Mesenchymal stem cell (in vitro differentiated cells and primary cell): ENCODE results near the gene CD300E.
A peak's percentile ranks its signal among the peaks of the same experiment; 100 is the strongest.

ENCODE experiments used
- DNase-seq: peaks from one replicate; pipeline ENCODE4 v3.0.0-alpha.2; 2013
- H2AFZ ChIP-seq: one replicate; pipeline ENCODE4 v1.6.1; 2013; ENCODE audit warnings: low read depth, mild to moderate bottlenecking, control low read depth, inconsistent platforms, low read length, moderate library complexity
- H2AK5ac ChIP-seq: 2 replicates; pipeline ENCODE4 v1.6.1; 2013; ENCODE audit warnings: low read length, moderate library complexity, mild to moderate bottlenecking, inconsistent platforms; ENCODE audit not compliant: severe bottlenecking
- H2BK120ac ChIP-seq: one replicate; pipeline ENCODE4 v1.6.1; 2013; ENCODE audit warnings: low read depth, mild to moderate bottlenecking, inconsistent platforms, low read length, moderate library complexity
- H2BK12ac ChIP-seq, 2 experiments: one replicate each; pipeline ENCODE4 v1.6.1; 2013; ENCODE audit warnings: inconsistent platforms in 2 of 2, low read length in 2 of 2, mild to moderate bottlenecking in 2 of 2, moderate library complexity in 2 of 2, control low read depth in 1 of 2
- H2BK15ac ChIP-seq: one replicate; pipeline ENCODE4 v1.6.1; 2013; ENCODE audit warnings: mild to moderate bottlenecking, low read depth, inconsistent platforms; ENCODE audit not compliant: poor library complexity, severe bottlenecking
- H2BK5ac ChIP-seq: 2 replicates; pipeline ENCODE4 v1.6.1; 2013; ENCODE audit warnings: low read depth, mild to moderate bottlenecking, low read length, control low read depth, inconsistent platforms; ENCODE audit not compliant: poor library complexity, severe bottlenecking
- H3K14ac ChIP-seq, 2 experiments: one replicate each; pipeline ENCODE4 v1.6.1; 2013; ENCODE audit warnings: inconsistent platforms in 2 of 2, low read length in 2 of 2, control low read depth in 1 of 2, mild to moderate bottlenecking in 1 of 2, moderate library complexity in 1 of 2
- H3K18ac ChIP-seq, 2 experiments: one replicate each; pipeline ENCODE4 v1.6.1; 2013; ENCODE audit warnings: inconsistent platforms in 2 of 2, low read length in 2 of 2, control low read depth in 1 of 2, low read depth in 1 of 2, mild to moderate bottlenecking in 1 of 2
- H3K23ac ChIP-seq, 2 experiments: one replicate each; pipeline ENCODE4 v1.6.1; 2013; ENCODE audit warnings: inconsistent platforms in 2 of 2, low read length in 2 of 2, mild to moderate bottlenecking in 2 of 2, moderate library complexity in 2 of 2, control low read depth in 1 of 2
- H3K27ac ChIP-seq: 2 replicates; pipeline ENCODE4 v1.5.1; 2013; ENCODE audit warnings: mild to moderate bottlenecking, moderate library complexity, low read length, control low read depth, inconsistent platforms; ENCODE audit not compliant: poor library complexity, severe bottlenecking
- H3K27me3 ChIP-seq, 2 experiments: 2 replicates each; pipeline versions ENCODE4 v1.6.1 to v1.7.0; 2013; ENCODE audit warnings: low read length in 2 of 2, mild to moderate bottlenecking in 2 of 2, moderate library complexity in 2 of 2, control low read depth in 1 of 2, inconsistent platforms in 1 of 2; ENCODE audit not compliant: control insufficient read depth in 1 of 2, insufficient read depth in 1 of 2
- H3K36me3 ChIP-seq, 2 experiments: 2 replicates each; pipeline versions ENCODE4 v1.6.1 to v1.7.0; 2013; ENCODE audit warnings: low read length in 2 of 2, control low read depth in 1 of 2, inconsistent platforms in 1 of 2, low read depth in 1 of 2, mild to moderate bottlenecking in 1 of 2; ENCODE audit not compliant: insufficient read depth in 2 of 2, control insufficient read depth in 1 of 2
- H3K4ac ChIP-seq, 2 experiments: one replicate each; pipeline ENCODE4 v1.6.1; 2013; ENCODE audit warnings: inconsistent platforms in 2 of 2, low read length in 2 of 2, mild to moderate bottlenecking in 2 of 2, moderate library complexity in 2 of 2, control low read depth in 1 of 2, low read depth in 1 of 2
- H3K4me1 ChIP-seq: 2 replicates; pipeline ENCODE4 v1.6.1; 2013; ENCODE audit warnings: low read depth, low read length, control low read depth; ENCODE audit not compliant: control insufficient read depth, insufficient read depth
- H3K4me2 ChIP-seq: 2 replicates; pipeline ENCODE4 v1.6.1; 2013; ENCODE audit warnings: low read length, mild to moderate bottlenecking, inconsistent platforms; ENCODE audit not compliant: poor library complexity, severe bottlenecking
- H3K4me3 ChIP-seq, 2 experiments: 2 replicates each; pipeline versions ENCODE4 v1.5.1 to v1.7.0; 2013; ENCODE audit warnings: low read length in 2 of 2, mild to moderate bottlenecking in 2 of 2, control low read depth in 1 of 2, low read depth in 1 of 2; ENCODE audit not compliant: insufficient read depth in 1 of 2
- H3K79me1 ChIP-seq: replicated peaks from 2 replicates; pipeline ENCODE4 v1.6.1; 2013; ENCODE audit warnings: mild to moderate bottlenecking, control low read depth, low read length, inconsistent platforms; ENCODE audit not compliant: poor library complexity, severe bottlenecking
- H3K9ac ChIP-seq: 2 replicates; pipeline ENCODE4 v1.7.0; 2013; ENCODE audit warnings: mild to moderate bottlenecking, low read length, moderate library complexity
- H3K9me3 ChIP-seq: 2 replicates; pipeline ENCODE4 v1.7.0; 2013; ENCODE audit warnings: mild to moderate bottlenecking, low read length; ENCODE audit not compliant: control insufficient read depth
- H4K8ac ChIP-seq: one replicate; pipeline ENCODE4 v1.6.1; 2013; ENCODE audit warnings: inconsistent platforms, mild to moderate bottlenecking, low read length, moderate library complexity
- H4K91ac ChIP-seq: one replicate; pipeline ENCODE4 v1.6.1; 2013; ENCODE audit warnings: mild to moderate bottlenecking, low read length, inconsistent platforms
- WGBS: methylation state at CpG from one replicate; pipeline ENCODE4 v1.1.7; 2013; ENCODE audit warnings: mixed read lengths; 5-methylcytosine and 5-hydroxymethylcytosine counted together

CD300E gene

DNA sequence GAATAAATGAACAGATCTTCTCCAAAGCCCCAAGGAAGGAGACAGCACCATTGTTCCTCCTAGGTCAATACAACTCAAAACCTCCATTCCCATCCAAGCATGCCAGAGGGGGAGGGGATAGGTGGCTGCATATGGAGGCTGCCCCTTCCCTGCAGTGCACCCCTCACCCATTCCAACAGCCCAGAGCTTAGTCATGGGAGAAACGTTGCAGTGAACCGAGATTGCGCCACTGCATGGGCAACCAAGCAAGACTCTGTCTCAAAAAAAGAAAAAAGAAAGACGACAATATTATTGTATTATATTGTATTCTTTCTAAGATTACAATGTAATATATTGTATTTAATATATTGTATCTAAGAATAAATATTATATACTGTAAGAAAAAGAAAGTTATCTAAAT is 36.4 kb upstream of the CD300E start:
- Histone ChIP-seq H3K4me3 (no peak overlapping the region), H3K23ac (no peak overlapping the region), H4K91ac (no peak overlapping the region), H3K79me1 (no peaks in the 10 kb centered on the region), H2BK12ac (no peak overlapping the region), H3K36me3 (no peaks in the 10 kb centered on the region), H3K14ac (no peak overlapping the region), H2BK120ac (no peak overlapping the region), H3K27me3 (peaks cover 23 to 51% of the 10 kb centered on the region in 2 experiments), H4K8ac (no peak overlapping the region), H2AK5ac (no peak overlapping the region), H3K27ac (no peak overlapping the region), H3K4ac (no peak overlapping the region), H2AFZ (no peak overlapping the region), H2BK15ac (no peak overlapping the region), H3K4me1 (no peaks in the 10 kb centered on the region), H3K18ac (no peak overlapping the region), H2BK5ac (no peak overlapping the region), H3K9ac (no peak overlapping the region), H3K4me2 (no peak overlapping the region), H3K9me3 (no peaks in the 10 kb centered on the region)
- DNase-seq, result no peak
- 81% methylated on average over 3 of the region's 4 CpGs for WGBS

DNA sequence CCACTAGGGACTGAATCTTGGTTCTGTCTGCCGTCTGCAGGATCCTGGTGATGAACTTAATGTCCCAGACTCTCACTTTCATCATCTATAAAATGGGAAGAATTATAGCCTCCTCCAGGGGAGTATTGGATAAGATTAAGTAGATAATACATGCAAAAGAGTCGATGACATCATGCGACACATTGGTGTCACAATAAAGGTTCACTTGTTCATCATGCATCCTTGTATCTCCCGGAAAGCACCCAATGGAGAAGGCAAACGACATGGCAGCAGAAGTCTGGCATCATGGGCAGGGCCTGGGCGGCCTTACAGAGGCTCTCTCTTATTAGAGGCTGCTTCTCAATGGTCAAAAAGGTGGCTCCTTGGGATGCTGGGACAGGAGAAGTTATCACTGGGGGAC is 35.1 kb upstream of the CD300E start:
- Histone ChIP-seq H3K4me1 (no peaks in the 10 kb centered on the region), H4K91ac (no peak overlapping the region), H2BK5ac (no peak overlapping the region), H2BK120ac (no peak overlapping the region), H4K8ac (no peak overlapping the region), H3K23ac (no peak overlapping the region), H2AFZ (no peak overlapping the region), H3K18ac (no peak overlapping the region), H3K79me1 (no peaks in the 10 kb centered on the region), H3K9ac (no peak overlapping the region), H3K9me3 (no peaks in the 10 kb centered on the region), H3K4ac (no peak overlapping the region), H2AK5ac (no peak overlapping the region), H3K4me2 (no peak overlapping the region), H3K4me3 (no peak overlapping the region), H2BK15ac (no peak overlapping the region), H3K27ac (no peak overlapping the region), H3K27me3 (peaks cover 19 to 61% of the 10 kb centered on the region in 2 experiments), H3K14ac (no peak overlapping the region), H2BK12ac (no peak overlapping the region), H3K36me3 (no peaks in the 10 kb centered on the region)
- WGBS, result 76% methylated on average over 5 of the region's 6 CpGs
- DNase-seq, result no peak

DNA sequence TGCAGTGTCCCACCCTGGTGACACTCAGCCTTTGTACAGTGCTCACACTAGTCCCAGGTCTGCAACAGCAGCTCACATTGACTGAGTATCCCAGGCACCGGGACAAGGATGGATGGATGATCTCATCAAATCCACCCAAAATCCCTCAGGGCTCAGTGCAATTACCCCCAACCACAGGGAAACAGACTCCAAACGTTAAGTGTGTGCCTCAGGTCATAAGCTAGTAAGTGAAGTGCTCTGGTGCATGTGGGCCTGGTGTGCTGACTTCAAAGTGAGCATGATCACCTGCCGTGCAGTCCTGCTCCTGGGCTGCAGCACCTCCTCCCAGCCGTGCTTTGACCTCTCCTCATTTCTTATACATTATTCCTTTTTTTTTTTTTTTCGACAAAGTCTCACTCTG is 31.2 kb upstream of the CD300E start:
- Histone ChIP-seq H3K9me3 (no peaks in the 10 kb centered on the region), H2AK5ac (no peak overlapping the region), H3K9ac (no peak overlapping the region), H3K4me3 (no peak overlapping the region), H3K27me3 (peaks cover 38 to 87% of the 10 kb centered on the region in 2 experiments), H3K14ac (peak overlapping the region in 1 of 2 experiments; percentile 10), H4K91ac (no peak overlapping the region), H3K23ac (no peak overlapping the region), H3K79me1 (no peaks in the 10 kb centered on the region), H2BK5ac (no peak overlapping the region), H3K4me2 (no peak overlapping the region), H3K18ac (no peak overlapping the region), H4K8ac (no peak overlapping the region), H3K36me3 (no peaks in the 10 kb centered on the region), H3K4ac (no peak overlapping the region), H3K4me1 (no peaks in the 10 kb centered on the region), H2AFZ (no peak overlapping the region), H3K27ac (no peak overlapping the region), H2BK15ac (no peak overlapping the region), H2BK12ac (no peak overlapping the region), H2BK120ac (no peak overlapping the region)
- DNase-seq, result no peak
- 45% methylated on average over 4 of the region's 5 CpGs for WGBS

DNA sequence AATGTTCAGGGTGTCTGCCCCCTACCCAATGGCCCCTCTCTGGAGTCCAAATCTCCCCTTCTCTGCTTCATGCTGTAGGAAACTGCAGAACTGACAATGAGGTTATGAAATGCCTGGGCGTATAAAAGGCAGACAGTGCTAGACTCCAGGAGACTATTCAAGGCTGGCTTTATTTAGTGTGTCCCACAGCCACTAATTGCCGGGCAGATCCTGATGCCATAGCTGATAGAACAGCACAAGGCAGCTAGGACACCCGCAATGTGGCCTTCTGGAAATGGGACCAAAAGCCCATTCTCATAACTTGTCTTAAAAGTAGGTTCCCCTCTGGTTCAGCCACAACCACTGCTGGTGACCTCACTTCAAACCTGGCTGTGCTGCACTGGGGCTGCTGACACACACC is 28.5 kb upstream of the CD300E start:
- WGBS, result 84% methylated on average over 3 of the region's 3 CpGs

More for the DNA sequence above, 28.5 kb upstream of the CD300E start:
- H2BK15ac ChIP-seq, result no peak overlapping the region
- H3K14ac ChIP-seq, result no peak overlapping the region
- H3K9me3 ChIP-seq, result no peaks in the 10 kb centered on the region
- no peak overlapping the region for H2AK5ac ChIP-seq
- H3K18ac ChIP-seq, result no peak overlapping the region
- H3K4me3 ChIP-seq, result no peak overlapping the region
- H3K4me2 ChIP-seq, result no peak overlapping the region
- H3K4ac ChIP-seq, result no peak overlapping the region
- H2AFZ ChIP-seq, result no peak overlapping the region
- H3K27me3 ChIP-seq, result peaks cover 37 to 90% of the 10 kb centered on the region in 2 experiments
- H3K4me1 ChIP-seq, result no peaks in the 10 kb centered on the region
- H4K8ac ChIP-seq, result no peak overlapping the region
- H3K36me3 ChIP-seq, result no peaks in the 10 kb centered on the region
- no peak overlapping the region for H3K27ac ChIP-seq
- no peak for DNase-seq
- no peak overlapping the region for H2BK12ac ChIP-seq
- no peak overlapping the region for H3K9ac ChIP-seq
- no peaks in the 10 kb centered on the region for H3K79me1 ChIP-seq
- no peak overlapping the region for H4K91ac ChIP-seq
- no peak overlapping the region for H2BK5ac ChIP-seq
- H3K23ac ChIP-seq, result no peak overlapping the region
- no peak overlapping the region for H2BK120ac ChIP-seq
